Measurements from ENCODE around the gene USP36.
"Not testable (repeated sequence)": the region's sequence is repeated elsewhere in the genome, so short reads cannot be mapped to it uniquely, and the experiment has no call there.

USP36 gene

DNA sequence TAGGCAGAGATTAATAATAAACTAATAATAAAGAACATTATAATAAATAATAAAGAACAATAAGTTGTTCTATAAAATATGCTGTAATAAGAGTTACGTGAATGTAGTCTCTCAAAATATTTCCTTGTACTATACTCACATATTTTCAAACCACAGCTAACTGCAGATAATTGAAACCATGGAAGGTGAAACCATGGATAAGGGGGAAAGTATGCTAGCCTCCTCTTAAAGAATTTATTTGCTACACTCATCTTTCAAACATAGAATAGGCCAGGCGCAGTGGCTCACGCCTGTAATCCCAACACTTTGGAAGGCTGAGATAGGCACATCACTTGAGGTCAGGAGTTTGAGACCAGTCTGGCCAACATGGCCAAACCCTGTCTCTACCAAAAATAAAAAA, 77.1 kb downstream of the USP36 start:
- no peak for DNase-seq

DNA sequence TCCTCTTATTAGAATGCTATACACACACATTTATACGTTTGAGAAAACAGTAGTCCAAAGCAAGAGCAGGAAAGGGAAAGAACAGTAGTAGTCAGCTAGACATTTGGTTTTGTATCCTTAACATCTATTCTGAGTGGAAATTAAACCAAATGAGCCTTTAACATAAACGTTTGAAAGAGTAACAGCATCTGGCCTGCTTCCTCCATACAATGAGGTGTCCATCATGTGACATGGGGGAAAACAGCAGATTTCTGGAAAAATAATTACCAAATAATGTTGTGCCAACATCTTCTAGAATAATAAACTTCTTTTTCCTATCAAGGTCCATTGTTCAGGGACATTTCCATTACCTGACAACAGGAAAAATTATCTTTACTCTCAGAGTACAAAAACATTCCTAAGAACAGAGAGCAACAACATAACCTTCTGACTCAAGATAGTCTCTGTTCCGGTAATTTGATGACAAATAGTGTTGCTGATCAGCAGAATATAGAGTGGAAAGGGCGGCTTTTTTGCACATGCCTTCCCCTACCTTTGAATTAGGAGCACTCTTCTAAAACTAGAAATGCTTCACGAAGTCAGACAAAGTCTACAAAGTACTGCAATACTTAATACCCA, 78.7 kb downstream of the USP36 start:
- no peak for DNase-seq

DNA sequence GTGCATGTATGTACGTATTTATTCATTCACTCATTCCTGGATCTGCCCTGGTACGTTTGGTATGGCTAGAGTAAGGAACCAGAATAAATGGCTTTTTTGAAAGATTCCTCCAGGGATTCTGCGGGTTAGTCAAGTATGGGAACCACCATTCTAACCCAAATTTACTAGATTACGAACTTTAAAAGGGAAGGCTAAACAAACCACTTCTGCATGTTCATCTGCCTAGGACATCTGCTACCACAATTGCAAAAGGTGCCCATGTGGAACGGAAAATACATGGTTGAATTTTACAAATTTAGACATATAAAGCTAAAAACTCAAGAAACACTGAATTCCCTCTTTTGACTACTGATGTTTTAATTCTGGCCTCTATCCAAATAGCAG, 80.7 kb downstream of the USP36 start:
- DNase-seq = no peak

DNA sequence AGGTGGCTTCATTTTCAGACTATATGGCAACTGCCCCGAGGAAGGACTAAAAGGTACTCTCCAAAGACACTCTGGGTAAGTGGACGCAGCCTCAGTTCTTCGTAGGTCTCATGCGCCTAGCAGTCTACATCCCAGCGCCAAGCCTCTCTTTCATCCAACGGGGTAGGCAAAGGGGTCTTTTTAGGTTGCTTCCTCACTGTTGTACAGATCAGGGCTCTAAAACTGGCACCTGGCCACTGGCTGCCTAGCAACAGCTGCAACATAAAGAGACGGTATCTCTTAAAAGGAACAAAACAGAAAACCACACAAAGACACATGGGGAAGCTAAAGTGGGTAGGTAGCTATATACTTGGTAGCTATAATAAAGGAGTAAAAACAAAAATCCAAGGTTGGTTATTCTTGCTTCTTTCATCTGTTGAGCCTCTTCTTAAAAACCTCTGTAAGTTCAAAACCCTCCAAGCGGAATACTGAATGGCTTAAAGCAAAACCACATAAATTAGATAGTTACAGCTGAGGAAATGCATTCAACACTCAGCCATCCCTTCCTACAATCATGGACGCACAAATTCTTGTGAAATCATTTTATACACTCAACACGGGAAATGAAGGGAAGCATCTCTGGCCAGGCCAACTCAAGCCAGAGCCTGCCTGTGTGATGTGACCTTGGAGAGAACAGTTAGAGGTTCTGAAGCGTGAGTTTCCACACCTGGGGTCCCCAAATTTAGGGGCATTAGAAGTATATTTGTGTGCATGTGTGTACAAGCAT, 81.2 kb downstream of the USP36 start:
- no peak for DNase-seq

DNA sequence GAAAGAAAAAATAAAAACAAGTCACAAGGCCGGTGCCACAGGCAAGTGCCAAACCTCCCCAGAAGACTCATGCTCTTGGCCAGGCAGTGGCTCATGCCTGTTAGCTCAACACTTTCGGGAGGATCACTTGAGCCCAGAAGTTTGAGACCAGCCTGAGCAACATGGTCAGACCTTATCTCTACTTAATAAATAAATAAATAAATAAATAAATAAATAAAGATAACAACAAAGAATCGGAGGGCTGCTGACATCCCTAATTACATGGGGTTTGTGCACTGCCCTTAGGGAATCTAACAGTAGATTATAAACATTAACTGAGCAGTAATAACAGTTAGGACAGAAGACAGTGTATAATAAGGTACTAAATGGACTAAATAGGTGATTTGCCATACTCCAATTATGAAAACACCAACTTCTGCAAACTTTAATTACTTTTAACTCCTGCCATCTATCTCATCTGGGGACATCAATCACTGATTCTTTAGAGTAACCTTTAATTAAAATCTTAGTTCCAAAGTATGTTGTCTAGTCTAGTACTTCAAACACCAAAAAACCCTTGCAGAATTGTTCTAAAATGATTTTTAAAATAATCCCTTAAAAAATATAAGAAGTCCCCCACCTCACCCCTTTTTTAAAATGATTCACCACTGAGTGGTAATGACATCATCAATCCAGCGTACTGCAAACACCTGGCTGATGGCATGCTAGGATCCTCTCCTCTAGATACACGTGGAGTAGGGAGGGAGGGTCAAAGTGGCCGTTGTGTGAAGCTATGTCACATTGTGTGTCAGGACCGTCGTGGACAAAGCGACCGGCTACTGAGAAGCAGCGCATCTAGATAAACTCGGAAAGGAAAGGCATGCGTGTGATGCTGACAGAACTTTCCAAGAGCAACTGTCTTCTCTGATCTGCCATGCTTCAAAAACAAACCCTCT, 87.0 kb downstream of the USP36 start:
- DNase-seq = no peak

DNA sequence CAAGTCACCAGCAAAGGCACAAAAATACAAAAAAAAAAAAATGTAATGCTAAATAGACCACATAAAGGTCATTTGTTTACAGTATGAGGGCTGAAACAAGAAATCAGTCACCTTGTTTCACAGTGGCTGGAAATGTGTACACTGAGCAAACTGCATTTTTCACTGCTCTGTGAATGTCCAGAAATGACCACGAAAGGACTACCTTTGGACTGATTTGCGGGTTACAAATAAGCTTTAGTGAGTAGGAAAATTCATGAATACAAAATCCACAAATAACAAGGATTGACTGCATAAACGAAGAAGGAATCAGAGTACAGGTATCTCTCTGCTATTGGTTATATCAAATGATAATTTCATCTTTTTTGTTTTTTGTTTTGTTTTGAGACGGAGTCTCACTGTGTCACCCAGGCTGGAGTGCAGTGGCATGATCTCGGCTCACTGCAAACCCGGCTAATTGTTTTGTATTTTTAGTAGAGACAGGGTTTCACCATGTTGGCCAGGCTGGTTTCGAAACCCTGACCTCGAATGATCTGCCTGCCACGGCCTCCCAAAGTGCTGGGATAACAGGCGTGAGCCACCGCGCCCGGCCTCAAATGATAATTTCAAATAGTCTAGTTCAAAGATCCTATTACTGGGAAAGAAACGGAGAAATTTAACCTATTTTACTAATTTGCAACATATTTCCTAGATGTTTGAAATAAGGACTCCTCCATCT, 89.0 kb downstream of the USP36 start:
- no peak for DNase-seq

DNA sequence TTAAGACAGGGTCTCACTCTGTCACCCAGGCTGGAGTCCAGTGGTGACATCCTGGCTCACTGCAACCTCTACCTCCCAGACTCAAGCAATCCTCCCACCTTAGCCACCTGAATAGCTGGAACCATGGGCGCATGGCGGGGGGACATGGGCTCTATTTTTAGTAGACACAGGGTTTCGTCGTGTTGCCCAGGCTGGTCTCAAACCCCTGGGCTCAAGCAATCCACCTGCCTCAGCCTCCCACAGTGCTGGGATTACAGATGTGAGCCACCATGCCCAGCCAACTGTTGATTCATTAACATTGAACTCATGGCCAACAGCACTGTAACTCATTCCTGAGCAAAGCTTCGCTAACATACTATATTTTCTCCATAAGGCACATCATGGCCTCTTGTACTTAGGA, 89.6 kb downstream of the USP36 start:
- not testable (repeated sequence) for DNase-seq

DNA sequence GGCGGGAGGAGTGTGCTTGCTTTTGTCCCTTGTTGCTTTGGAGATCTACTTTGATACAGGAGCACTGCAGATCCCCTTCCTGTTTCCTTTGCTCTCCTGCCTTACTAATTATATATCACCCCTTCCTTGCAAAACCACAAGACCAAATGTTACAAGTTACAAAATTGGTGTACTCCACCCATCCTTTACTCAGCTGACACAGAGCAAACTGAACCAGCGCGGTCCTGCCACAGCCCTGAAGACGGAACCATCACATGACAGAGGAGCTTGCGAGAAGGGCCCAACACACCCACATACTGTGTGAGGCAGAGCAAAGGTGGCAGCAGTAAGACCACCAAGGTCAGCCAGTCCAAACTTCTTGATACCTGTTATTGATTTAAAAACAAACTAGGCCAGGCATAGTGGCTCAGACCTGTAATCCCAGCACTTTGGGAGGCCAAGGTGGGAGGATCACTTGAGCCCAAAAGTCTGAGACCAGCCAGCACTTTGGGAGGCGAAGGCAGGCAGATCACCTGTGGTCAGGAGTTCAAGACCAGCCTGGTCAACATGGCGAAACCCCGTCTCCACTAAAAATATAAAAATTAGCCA, 91.8 kb downstream of the USP36 start:
- no peak for DNase-seq

DNA sequence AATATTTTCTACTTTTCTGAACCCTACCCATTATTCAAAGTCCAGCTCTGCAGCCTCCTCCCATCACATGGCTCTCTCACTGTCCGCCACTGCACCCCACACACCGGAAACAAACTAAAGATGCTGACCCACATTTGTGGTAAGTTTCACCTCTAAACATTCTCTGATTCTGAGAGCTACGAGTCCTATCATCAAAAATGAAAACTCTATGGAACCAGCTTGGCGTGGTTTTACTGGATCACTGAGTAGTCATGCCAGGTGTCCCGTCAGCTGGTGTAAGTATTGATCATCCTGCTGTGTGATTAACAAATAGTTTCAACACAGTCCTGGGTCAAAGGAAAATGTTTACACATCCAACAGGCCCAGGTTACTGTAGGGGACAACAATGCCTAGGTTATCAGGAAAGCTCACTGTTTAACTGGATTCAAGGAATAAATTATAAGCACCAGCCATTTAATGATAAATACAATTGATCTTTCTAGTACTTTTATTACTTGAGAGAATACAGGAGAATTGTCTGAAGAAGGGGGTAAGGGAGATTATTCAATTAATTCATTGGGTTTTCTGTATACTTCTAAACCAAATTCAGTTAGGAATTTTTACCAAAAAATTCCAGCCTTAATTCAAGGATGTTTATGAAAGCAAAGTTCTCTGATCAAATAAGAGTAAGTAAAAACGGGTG, 92.4 kb downstream of the USP36 start:
- no peak for DNase-seq

DNA sequence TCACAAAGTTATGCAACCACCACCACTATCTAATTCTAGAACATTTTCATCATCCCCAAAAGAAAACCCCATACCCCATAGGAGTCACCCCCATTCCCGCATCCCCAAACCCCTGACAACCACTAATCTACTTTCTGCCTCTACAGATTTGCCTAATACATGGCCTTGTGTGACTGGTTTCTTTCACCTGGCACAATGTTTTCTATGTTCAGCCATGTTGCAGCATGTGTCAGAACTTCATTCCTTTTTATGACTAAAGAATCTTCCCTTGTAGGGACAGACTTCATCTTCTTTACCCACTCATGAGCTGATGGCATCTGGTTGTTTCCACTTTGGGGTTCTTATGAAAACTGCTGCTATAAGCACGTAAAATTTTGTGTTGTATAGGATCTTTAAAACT, 93.1 kb downstream of the USP36 start:
- DNase-seq = no peak

DNA sequence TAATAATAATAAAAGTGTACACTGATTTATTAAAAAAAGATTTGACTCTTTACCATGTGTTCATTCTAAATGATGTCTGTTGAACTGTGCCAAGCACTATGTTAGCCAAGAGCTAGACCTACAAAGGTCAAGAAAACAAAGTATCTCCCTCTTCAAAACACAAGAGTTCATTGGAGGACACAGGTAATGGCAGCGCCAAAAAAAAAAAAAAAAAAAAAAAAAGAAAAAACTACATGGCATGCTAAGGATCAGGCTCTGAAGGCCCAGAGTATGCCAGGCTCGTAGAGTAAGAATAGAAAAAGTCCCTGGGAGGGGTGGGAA, 93.7 kb downstream of the USP36 start:
- no peak for DNase-seq

DNA sequence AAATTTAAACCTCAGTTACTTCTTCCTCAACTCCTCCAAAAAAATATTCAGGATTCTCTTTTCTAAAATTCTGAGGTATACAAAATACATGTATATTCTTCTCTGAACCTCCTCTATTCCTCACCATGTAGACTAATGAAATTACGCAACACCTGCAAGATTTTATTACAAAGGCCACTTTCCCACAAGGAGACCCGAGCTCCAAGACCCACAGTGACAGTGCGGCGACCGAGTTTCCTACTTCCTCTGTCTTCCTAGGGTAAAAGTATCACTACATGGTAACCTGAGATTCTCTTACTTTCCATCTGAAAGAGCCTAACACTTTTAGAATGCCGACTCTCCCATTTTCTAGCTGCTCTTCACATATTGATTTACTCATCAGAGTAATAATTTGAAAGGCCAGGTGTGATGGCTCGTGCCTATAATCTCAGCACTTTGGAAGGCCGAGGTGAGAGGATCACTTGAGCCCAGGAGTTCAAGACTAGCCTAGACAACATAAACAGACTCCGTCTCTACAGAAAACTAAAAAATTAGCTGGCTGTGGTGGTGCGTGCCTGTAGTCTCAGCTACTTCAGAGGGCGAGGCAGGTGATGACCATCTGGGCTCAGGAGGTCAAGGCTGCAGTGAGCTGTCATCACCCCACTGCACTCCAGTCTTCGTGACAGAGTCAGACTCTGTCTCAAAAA, 94.2 kb downstream of the USP36 start:
- DNase-seq = no peak
